Measurements from ENCODE around the gene PHAF1. TPM values are rescaled to one million over a fixed set of nuclear protein-coding genes. Genes with fewer than 3 reads are reported as not detected.

PHAF1 gene
- total and polyA plus RNA-seq, 4 donors = 26.6 to 42.4 (median 28.4) TPM

DNA sequence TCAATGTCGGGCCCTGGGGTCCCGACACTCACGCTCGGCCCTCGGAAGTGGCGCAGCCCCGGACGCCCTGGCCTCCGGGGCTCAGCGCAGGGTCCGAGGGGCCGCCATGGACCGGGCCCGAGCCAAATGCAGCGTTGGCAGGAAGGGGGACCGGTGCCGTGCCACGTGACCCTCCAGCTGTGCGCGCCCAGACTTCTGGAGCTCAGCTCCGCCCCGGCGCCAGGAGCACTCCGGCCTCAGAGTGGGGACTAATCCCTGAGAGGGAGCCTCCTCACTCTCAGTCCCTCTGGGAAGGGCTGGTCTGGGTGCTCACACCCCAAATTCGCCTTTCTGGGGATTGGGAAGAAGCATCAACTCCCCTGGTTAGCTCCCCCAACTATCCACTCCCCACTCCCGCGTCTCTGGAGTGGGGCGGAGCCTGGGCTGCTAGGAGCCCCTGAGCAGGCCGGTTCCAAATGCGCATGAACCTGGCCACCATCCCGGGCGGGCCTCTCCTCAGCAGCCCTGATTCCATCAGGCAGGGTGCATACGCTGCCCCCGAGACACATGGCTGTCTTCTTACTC lies 41.2 kb downstream of the PHAF1 start, which contains the start of gene B3GNT9:
TSS of gene B3GNT9 (minus strand) at position 166 of the 564 bp plus-strand sequence. CDS start 513 bp downstream, outside the sequence.
- peak within 1 kb of the TSS; percentile 61 to 79 for H3K27ac ChIP-seq (ENCODE audit: low read depth in 1 of 2, low read length in 2 of 2)
- H3K4me1 ChIP-seq (ENCODE audit: control insufficient read depth in 4 of 4, insufficient read depth in 4 of 4, low read length in 3 of 4) = peaks cover 10 to 22% (median 16%) of the 10 kb centered on the region in 4 donors
- H3K4me3 ChIP-seq (ENCODE audit: low read depth in 1 of 3, low read length in 3 of 3) = peak within 1 kb of the TSS in 2 of 3 donors; percentile 24 to 54
- WGBS = 3% methylated on average over 34 of the region's 34 CpGs
- peaks cover 9 to 27% (median 22%) of the 10 kb centered on the region in 4 donors for H3K36me3 ChIP-seq (ENCODE audit: control insufficient read depth in 4 of 4, insufficient read depth in 3 of 4, low read depth in 1 of 4, low read length in 3 of 4)
- TF ChIP-seq EGR1 (IDR thresholded peaks at IDR 0.05; ENCODE audit: low read depth in 2 of 2) = no peak
- TF ChIP-seq JUND (IDR thresholded peaks at IDR 0.05) = no peak
- no peak for TF ChIP-seq GABPA (IDR thresholded peaks at IDR 0.05 in 1 of 2, conservative IDR thresholded peaks at IDR 0.05 in 1 of 2)
- TF ChIP-seq RXRA (IDR thresholded peaks at IDR 0.05) = no peak
- TF ChIP-seq, protein P1, sequence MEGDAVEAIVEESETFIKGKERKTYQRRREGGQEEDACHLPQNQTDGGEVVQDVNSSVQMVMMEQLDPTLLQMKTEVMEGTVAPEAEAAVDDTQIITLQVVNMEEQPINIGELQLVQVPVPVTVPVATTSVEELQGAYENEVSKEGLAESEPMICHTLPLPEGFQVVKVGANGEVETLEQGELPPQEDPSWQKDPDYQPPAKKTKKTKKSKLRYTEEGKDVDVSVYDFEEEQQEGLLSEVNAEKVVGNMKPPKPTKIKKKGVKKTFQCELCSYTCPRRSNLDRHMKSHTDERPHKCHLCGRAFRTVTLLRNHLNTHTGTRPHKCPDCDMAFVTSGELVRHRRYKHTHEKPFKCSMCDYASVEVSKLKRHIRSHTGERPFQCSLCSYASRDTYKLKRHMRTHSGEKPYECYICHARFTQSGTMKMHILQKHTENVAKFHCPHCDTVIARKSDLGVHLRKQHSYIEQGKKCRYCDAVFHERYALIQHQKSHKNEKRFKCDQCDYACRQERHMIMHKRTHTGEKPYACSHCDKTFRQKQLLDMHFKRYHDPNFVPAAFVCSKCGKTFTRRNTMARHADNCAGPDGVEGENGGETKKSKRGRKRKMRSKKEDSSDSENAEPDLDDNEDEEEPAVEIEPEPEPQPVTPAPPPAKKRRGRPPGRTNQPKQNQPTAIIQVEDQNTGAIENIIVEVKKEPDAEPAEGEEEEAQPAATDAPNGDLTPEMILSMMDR (IDR thresholded peaks at IDR 0.05; ENCODE audit: low read depth, low read length, missing input control) = no peak
- no peak for TF ChIP-seq FOXA2 (IDR thresholded peaks at IDR 0.05)
- TF ChIP-seq, protein P2, sequence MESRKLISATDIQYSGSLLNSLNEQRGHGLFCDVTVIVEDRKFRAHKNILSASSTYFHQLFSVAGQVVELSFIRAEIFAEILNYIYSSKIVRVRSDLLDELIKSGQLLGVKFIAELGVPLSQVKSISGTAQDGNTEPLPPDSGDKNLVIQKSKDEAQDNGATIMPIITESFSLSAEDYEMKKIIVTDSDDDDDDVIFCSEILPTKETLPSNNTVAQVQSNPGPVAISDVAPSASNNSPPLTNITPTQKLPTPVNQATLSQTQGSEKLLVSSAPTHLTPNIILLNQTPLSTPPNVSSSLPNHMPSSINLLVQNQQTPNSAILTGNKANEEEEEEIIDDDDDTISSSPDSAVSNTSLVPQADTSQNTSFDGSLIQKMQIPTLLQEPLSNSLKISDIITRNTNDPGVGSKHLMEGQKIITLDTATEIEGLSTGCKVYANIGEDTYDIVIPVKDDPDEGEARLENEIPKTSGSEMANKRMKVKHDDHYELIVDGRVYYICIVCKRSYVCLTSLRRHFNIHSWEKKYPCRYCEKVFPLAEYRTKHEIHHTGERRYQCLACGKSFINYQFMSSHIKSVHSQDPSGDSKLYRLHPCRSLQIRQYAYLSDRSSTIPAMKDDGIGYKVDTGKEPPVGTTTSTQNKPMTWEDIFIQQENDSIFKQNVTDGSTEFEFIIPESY (IDR thresholded peaks at IDR 0.05) = no peak
- TF ChIP-seq, protein P3, sequence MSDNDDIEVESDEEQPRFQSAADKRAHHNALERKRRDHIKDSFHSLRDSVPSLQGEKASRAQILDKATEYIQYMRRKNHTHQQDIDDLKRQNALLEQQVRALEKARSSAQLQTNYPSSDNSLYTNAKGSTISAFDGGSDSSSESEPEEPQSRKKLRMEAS (IDR thresholded peaks at IDR 0.05) = no peak
- TF ChIP-seq YY1 (IDR thresholded peaks at IDR 0.05) = no peak
- no peak for TF ChIP-seq RAD21 (IDR thresholded peaks at IDR 0.05)
- no peak for TF ChIP-seq FOXA1 (IDR thresholded peaks at IDR 0.05)
- TF ChIP-seq NR2F2 (IDR thresholded peaks at IDR 0.05) = no peak
- TF ChIP-seq, protein P4, sequence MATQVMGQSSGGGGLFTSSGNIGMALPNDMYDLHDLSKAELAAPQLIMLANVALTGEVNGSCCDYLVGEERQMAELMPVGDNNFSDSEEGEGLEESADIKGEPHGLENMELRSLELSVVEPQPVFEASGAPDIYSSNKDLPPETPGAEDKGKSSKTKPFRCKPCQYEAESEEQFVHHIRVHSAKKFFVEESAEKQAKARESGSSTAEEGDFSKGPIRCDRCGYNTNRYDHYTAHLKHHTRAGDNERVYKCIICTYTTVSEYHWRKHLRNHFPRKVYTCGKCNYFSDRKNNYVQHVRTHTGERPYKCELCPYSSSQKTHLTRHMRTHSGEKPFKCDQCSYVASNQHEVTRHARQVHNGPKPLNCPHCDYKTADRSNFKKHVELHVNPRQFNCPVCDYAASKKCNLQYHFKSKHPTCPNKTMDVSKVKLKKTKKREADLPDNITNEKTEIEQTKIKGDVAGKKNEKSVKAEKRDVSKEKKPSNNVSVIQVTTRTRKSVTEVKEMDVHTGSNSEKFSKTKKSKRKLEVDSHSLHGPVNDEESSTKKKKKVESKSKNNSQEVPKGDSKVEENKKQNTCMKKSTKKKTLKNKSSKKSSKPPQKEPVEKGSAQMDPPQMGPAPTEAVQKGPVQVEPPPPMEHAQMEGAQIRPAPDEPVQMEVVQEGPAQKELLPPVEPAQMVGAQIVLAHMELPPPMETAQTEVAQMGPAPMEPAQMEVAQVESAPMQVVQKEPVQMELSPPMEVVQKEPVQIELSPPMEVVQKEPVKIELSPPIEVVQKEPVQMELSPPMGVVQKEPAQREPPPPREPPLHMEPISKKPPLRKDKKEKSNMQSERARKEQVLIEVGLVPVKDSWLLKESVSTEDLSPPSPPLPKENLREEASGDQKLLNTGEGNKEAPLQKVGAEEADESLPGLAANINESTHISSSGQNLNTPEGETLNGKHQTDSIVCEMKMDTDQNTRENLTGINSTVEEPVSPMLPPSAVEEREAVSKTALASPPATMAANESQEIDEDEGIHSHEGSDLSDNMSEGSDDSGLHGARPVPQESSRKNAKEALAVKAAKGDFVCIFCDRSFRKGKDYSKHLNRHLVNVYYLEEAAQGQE (IDR thresholded peaks at IDR 0.05) = no peak
- no peak for TF ChIP-seq TAF1 (conservative IDR thresholded peaks at IDR 0.05)
- TF ChIP-seq HNF4A (conservative IDR thresholded peaks at IDR 0.05) = no peak
- TF ChIP-seq HNF4G (IDR thresholded peaks at IDR 0.05) = no peak
- TF ChIP-seq SP1 (IDR thresholded peaks at IDR 0.05) = no peak
- TF ChIP-seq, protein P5, sequence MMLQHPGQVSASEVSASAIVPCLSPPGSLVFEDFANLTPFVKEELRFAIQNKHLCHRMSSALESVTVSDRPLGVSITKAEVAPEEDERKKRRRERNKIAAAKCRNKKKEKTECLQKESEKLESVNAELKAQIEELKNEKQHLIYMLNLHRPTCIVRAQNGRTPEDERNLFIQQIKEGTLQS (IDR thresholded peaks at IDR 0.05) = no peak
- no peak within 1 kb of the TSS for H3K9ac ChIP-seq (ENCODE audit: low read depth in 1 of 2, low read length in 2 of 2)
- H3K27me3 ChIP-seq (ENCODE audit: control insufficient read depth in 4 of 4, insufficient read depth in 4 of 4, low read length in 3 of 4) = no peaks in the 10 kb centered on the region
- no peaks in the 10 kb centered on the region for H3K9me3 ChIP-seq (ENCODE audit: control insufficient read depth in 4 of 4, low read length in 3 of 4)
- DNase-seq (ENCODE audit: low spot score) = no peak
